GM04504 (cell line): Measurements from ENCODE around the gene MBD5.

Experiments
- DNase-seq: peaks from one replicate; pipeline ENCODE4 v3.0.0-alpha.2; 2012; ENCODE audit warnings: low read depth

MBD5 gene

GRCh38 chr2:148548716-148549400 lies 528.0 kb downstream of the MBD5 start:
- DNase-seq = no peak

DNA sequence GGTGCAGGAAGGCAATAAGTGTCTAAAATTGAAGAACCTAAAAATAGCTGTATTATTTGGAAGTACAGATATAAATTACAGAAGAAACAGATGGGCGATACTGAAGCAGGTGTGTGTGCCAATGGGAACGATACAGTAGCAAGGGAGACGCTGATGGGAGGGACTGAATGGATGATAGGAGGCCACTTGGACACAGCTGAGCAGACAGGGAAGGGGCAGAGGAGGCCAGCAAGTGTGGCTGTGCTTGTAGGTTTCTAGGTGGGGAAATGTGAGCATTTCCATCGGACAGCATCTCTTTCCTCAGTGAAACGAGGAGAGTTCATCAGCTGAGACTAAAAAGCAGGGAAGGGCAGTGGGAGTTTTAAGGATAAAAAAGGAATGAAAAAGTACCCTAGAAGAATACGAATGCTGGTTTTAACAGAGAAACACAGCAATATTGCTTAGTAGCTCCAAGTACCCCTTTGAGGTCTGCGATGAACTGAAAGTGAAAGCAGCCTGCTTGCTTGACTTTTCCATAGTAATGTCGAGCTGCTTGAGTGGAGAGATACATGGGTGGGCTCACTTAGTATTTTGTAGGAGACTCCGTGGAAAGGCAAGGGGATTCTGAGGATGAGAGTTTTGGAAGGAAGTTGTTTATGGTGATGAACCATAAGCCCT lies 531.9 kb downstream of the MBD5 start:
- no peak for DNase-seq

GRCh38 chr2:148553332-148553887 lies 532.5 kb downstream of the MBD5 start:
- no peak for DNase-seq

DNA sequence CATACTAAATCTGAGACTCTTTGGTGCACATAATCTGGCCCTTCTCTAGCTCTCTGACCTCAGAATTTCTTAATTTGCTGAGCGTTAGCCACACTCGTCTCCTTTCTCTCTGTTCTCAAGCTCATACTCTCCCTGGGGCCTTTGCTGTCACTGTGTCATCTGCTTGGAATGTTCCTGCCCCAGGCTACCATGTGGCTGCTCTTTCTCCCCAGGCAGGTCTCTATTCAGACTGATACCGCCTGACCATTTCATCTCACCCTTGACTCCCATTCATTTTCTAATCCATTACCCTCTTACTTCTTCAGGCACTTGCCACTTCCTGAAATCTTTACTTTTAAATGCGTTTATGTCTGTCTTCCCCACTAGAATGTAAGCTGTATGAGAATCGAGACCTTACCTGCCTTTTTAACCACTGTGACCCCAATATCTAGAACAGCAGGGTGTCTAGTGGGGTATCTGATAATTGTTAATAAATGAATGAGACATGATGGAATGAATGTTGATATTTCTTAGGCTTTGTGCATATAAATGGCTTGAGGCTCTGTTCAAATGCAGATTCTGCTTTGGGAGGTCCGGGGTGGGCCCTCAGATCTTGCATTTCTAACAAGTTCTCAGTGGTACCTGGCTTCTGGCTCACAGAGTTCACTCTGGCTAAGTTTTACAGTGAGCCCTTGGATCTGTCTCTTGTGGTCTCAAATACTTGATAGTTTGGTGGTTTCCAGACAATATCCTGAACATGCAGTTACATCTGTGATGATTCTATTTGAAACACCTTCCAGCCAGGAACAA lies 533.8 kb downstream of the MBD5 start:
- DNase-seq = no peak

GRCh38 chr2:148555622-148556294 lies 534.9 kb downstream of the MBD5 start:
- no peak for DNase-seq

DNA sequence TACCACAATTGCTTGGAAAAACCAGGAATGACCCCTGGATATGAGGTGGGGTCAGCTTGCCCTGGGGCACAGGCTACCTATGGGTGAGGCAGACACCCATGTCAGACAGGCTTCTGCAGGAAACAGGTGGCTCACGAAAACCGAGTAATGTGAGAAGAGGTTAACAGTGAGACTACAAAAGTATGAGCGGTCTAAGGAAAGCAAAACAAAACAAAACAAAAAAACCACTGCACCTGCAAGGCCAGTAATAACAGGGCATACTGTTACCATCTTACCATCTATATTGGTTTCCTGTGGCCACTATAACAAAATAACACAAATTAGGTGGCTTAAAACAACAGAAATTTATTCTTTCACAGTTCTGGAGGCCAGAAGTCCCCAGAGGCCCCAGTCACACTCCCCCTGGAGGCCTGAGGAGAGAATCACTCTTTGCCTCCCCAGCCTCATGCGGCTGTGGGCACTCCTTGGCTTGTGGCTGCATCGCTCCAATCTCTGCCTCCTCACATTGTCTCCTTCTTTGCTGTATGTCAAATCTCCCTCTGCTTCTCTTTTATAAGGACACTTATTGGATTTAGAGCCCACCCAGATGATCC lies 537.0 kb downstream of the MBD5 start:
- DNase-seq = no peak

GRCh38 chr2:148560496-148560895 lies 539.6 kb downstream of the MBD5 start:
- DNase-seq = no peak

- no peak for DNase-seq
These were observed 540.5 kb downstream of the MBD5 start for GRCh38 chr2:148561389-148561788.

DNA sequence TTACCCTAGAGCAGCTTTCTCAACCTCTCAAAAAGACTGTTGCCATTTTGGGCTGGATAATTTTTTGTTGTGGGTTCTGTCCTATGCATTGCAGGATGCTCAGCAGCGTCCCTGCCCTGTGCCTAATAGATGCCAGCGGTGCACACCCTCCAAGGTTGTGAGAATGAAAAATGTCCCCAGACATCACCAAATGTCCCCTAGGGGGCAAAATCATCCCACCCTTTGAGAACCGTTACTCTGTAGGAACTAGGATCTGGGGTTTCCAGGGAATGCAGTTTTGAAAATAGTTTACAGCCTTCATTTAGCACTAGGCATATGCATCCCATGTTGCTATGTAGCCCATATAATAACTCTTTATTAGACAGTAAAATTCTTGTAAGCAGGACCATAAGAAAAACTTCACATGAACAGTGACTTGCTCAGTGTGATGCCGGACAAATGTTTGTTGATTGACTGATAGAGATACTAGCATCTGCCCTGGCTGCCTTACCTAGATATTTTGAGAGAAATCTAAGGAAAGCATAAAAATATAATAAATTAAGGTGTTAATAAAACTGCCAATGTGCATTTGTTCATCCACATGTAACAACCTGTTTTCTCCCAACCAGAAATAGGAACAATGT lies 544.5 kb downstream of the MBD5 start:
- DNase-seq = no peak
